ENCODE data around the gene MLC1.

Gene MLC1

GRCh38 chr22:50104141-50104544 is 18.9 kb upstream of the MLC1 start:
- in situ Hi-C loops (cut with MboI; ENCODE audit: low pct_unique_long_range_greater_than_20kb, low sequenced_read_pairs, unreplicated experiment), result no loop called here
- DNase-seq (ENCODE audit: low spot score), result no peak
- TF ChIP-seq CTCF (IDR thresholded peaks at IDR 0.05; ENCODE audit: extremely low read depth, insufficient read depth, missing control alignments), result no peak

- peak; percentile 33 for TF ChIP-seq CTCF (IDR thresholded peaks at IDR 0.05; ENCODE audit: extremely low read depth, insufficient read depth, missing control alignments)
- in situ Hi-C loops (cut with MboI; ENCODE audit: low pct_unique_long_range_greater_than_20kb, low sequenced_read_pairs, unreplicated experiment), result no loop called here
- peak; percentile 60 for DNase-seq (ENCODE audit: low spot score)
Measured at GRCh38 chr22:50102946-50103345, 17.7 kb upstream of the MLC1 start.

GRCh38 chr22:50101870-50102565 is 16.8 kb upstream of the MLC1 start:
- in situ Hi-C loops (cut with MboI; ENCODE audit: low pct_unique_long_range_greater_than_20kb, low sequenced_read_pairs, unreplicated experiment), result no loop called here
- TF ChIP-seq CTCF (IDR thresholded peaks at IDR 0.05; ENCODE audit: extremely low read depth, insufficient read depth, missing control alignments), result no peak
- DNase-seq (ENCODE audit: low spot score), result no peak

GRCh38 chr22:50098052-50098451 is 12.8 kb upstream of the MLC1 start:
- in situ Hi-C loops (cut with MboI; ENCODE audit: low pct_unique_long_range_greater_than_20kb, low sequenced_read_pairs, unreplicated experiment), result no loop called here
- TF ChIP-seq CTCF (IDR thresholded peaks at IDR 0.05; ENCODE audit: extremely low read depth, insufficient read depth, missing control alignments), result no peak
- no peak for DNase-seq (ENCODE audit: low spot score)

- in situ Hi-C loops (cut with MboI; ENCODE audit: low pct_unique_long_range_greater_than_20kb, low sequenced_read_pairs, unreplicated experiment), result no loop called here
- TF ChIP-seq CTCF (IDR thresholded peaks at IDR 0.05; ENCODE audit: extremely low read depth, insufficient read depth, missing control alignments), result no peak
- no peak for DNase-seq (ENCODE audit: low spot score)
Measured at GRCh38 chr22:50092342-50092741, 7.1 kb upstream of the MLC1 start.

GRCh38 chr22:50091092-50091768 is 6.0 kb upstream of the MLC1 start:
- in situ Hi-C loops (cut with MboI; ENCODE audit: low pct_unique_long_range_greater_than_20kb, low sequenced_read_pairs, unreplicated experiment), result no loop called here
- DNase-seq (ENCODE audit: low spot score), result no peak
- no peak for TF ChIP-seq CTCF (IDR thresholded peaks at IDR 0.05; ENCODE audit: extremely low read depth, insufficient read depth, missing control alignments)
